Measurements from ENCODE around the gene MYO1A.
A peak's percentile ranks its signal among the peaks of the same experiment; 100 is the strongest.
"Not testable (repeated sequence)": the region's sequence is repeated elsewhere in the genome, so short reads cannot be mapped to it uniquely, and the experiment has no call there.

The MYO1A gene

GRCh38 chr12:57019983-57020719 is 29.8 kb downstream of the MYO1A start:
- DNase-seq (ENCODE audit: low read depth in 4 of 4, low spot score in 1 of 4): no peak

- DNase-seq (ENCODE audit: low read depth in 4 of 4, low spot score in 1 of 4): no peak
Measured at GRCh38 chr12:57018906-57019305, 31.0 kb downstream of the MYO1A start.

- DNase-seq (ENCODE audit: low read depth in 4 of 4, low spot score in 1 of 4): not testable (repeated sequence)
Measured at GRCh38 chr12:57018353-57018752, 31.6 kb downstream of the MYO1A start.

- DNase-seq (ENCODE audit: low read depth in 4 of 4, low spot score in 1 of 4): no peak
Measured at GRCh38 chr12:57016348-57016747, 33.6 kb downstream of the MYO1A start, which contains the start of gene TAC3. TSS of gene TAC3 (minus strand) at chr12:57016529. CDS start at chr12:57015797, 732 bp downstream.

- DNase-seq (ENCODE audit: low read depth in 4 of 4, low spot score in 1 of 4): no peak
Measured at GRCh38 chr12:57012600-57013465, 37.1 kb downstream of the MYO1A start.

- no peak for DNase-seq (ENCODE audit: low read depth in 4 of 4, low spot score in 1 of 4)
Measured at GRCh38 chr12:57011438-57012424, 38.2 kb downstream of the MYO1A start.

- no peak for DNase-seq (ENCODE audit: low read depth in 4 of 4, low spot score in 1 of 4)
Measured at GRCh38 chr12:57010627-57011247, 39.2 kb downstream of the MYO1A start.

GRCh38 chr12:57009949-57010626 is 39.8 kb downstream of the MYO1A start:
- DNase-seq (ENCODE audit: low read depth in 4 of 4, low spot score in 1 of 4): no peak

- no peak for DNase-seq (ENCODE audit: low read depth in 4 of 4, low spot score in 1 of 4)
Measured at GRCh38 chr12:57008178-57008577, 41.8 kb downstream of the MYO1A start.

- DNase-seq (ENCODE audit: low read depth in 4 of 4, low spot score in 1 of 4): no peak
Measured at GRCh38 chr12:57006809-57007475, 43.0 kb downstream of the MYO1A start.

- DNase-seq (ENCODE audit: low read depth in 4 of 4, low spot score in 1 of 4): peak in 3 of 4 experiments; percentile 45 to 53 (median 51)
Measured at GRCh38 chr12:57005980-57006808, 43.7 kb downstream of the MYO1A start, which contains the start of gene ZBTB39. TSS of gene ZBTB39 (minus strand) at chr12:57006546. CDS start at chr12:57004917, 1,629 bp downstream.

GRCh38 chr12:57004651-57005050 is 45.3 kb downstream of the MYO1A start:
- DNase-seq (ENCODE audit: low read depth in 4 of 4, low spot score in 1 of 4): no peak

- no peak for DNase-seq (ENCODE audit: low read depth in 4 of 4, low spot score in 1 of 4)
Measured at GRCh38 chr12:57003395-57003794, 46.5 kb downstream of the MYO1A start.

- DNase-seq (ENCODE audit: low read depth in 4 of 4, low spot score in 1 of 4): peak; percentile 49 to 71 (median 58)
Measured at GRCh38 chr12:57001448-57001906, 48.5 kb downstream of the MYO1A start.

GRCh38 chr12:57000393-57000792 is 49.5 kb downstream of the MYO1A start:
- DNase-seq (ENCODE audit: low read depth in 4 of 4, low spot score in 1 of 4): no peak

- no peak for DNase-seq (ENCODE audit: low read depth in 4 of 4, low spot score in 1 of 4)
Measured at GRCh38 chr12:56999456-56999855, 50.5 kb downstream of the MYO1A start.

- DNase-seq (ENCODE audit: low read depth in 4 of 4, low spot score in 1 of 4): peak in 1 of 4 experiments; percentile 54
Measured at GRCh38 chr12:56998981-56999380, 50.9 kb downstream of the MYO1A start.

GRCh38 chr12:56998316-56998715 is 51.6 kb downstream of the MYO1A start:
- DNase-seq (ENCODE audit: low read depth in 4 of 4, low spot score in 1 of 4): no peak
